ENCODE measurements around the gene VAT1L.

DNA sequence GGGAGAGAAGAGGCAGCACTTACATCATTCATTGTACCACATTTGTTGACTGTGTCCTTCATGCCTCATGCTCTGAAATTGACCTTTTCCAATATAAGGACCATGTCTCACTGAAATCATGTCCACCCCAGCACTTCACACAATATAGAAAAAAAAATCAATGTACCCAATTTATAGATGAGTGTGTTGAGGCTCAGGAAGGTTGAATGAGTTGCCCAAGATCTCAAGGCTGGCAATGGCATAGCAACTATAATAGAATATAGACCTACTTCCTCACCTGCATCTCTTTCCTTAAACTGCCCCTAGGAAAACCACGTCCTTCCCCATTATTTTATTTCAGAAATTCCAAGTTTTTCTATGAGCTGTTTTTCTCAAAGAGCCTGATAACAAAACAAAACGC is 912 bp upstream of the VAT1L start:
- TF ChIP-seq, protein P1, sequence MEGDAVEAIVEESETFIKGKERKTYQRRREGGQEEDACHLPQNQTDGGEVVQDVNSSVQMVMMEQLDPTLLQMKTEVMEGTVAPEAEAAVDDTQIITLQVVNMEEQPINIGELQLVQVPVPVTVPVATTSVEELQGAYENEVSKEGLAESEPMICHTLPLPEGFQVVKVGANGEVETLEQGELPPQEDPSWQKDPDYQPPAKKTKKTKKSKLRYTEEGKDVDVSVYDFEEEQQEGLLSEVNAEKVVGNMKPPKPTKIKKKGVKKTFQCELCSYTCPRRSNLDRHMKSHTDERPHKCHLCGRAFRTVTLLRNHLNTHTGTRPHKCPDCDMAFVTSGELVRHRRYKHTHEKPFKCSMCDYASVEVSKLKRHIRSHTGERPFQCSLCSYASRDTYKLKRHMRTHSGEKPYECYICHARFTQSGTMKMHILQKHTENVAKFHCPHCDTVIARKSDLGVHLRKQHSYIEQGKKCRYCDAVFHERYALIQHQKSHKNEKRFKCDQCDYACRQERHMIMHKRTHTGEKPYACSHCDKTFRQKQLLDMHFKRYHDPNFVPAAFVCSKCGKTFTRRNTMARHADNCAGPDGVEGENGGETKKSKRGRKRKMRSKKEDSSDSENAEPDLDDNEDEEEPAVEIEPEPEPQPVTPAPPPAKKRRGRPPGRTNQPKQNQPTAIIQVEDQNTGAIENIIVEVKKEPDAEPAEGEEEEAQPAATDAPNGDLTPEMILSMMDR (IDR thresholded peaks at IDR 0.05): no peak
- no peak for TF ChIP-seq POLR2A (IDR thresholded peaks at IDR 0.05)

Data from right lobe of liver (tissue), 4 donors.